OCI-LY3 (cell line): ENCODE data around the gene CEP120.

Source experiments
- H2AFZ ChIP-seq: fragments of 200-600, 300-600 bp; shearing (Covaris generic); 2 replicates; pipeline ENCODE4 v1.6.0; 2014; ENCODE audit warnings: antibody characterized with exemption, low read depth, low read length
- H3K27ac ChIP-seq: fragments of 200-600, 300-600 bp; sonication (generic); 2 replicates; pipeline ENCODE4 v1.5.1; 2014; ENCODE audit warnings: mild to moderate bottlenecking, low read length, moderate library complexity, mixed read lengths
- H3K27me3 ChIP-seq: fragments of 200-600, 300-600 bp; sonication (generic); 2 replicates; pipeline ENCODE4 v1.6.1; 2014; ENCODE audit warnings: low read depth, low read length, mixed read lengths
- H3K36me3 ChIP-seq: fragments of 200-600, 300-600 bp; sonication (generic); replicated peaks from 2 replicates; pipeline ENCODE3; 2014; ENCODE audit warnings: low read depth, low read length, mixed read lengths
- H3K4me1 ChIP-seq: fragments of 300-600, 200-600 bp; sonication (generic); 2 replicates; pipeline ENCODE4 v1.6.1; 2014; ENCODE audit warnings: low read length, mixed read lengths
- H3K4me2 ChIP-seq: fragments of 200-600, 300-600 bp; sonication (generic); 2 replicates; pipeline ENCODE4 v1.6.1; 2014; ENCODE audit warnings: low read length, mixed read lengths
- H3K4me3 ChIP-seq: fragments of 300-600, 200-600 bp; sonication (generic); 2 replicates; pipeline ENCODE4 v1.5.1; 2014; ENCODE audit warnings: antibody characterized with exemption, mild to moderate bottlenecking, low read length, moderate library complexity
- H3K79me2 ChIP-seq: fragments of 300-600, 200-600 bp; shearing (Covaris generic); 2 replicates; pipeline ENCODE4 v1.6.1; 2014; ENCODE audit warnings: mild to moderate bottlenecking, low read length, mixed read lengths
- H3K9ac ChIP-seq: fragments of 300-600, 200-600 bp; shearing (Covaris generic); 2 replicates; pipeline ENCODE4 v1.6.0; 2014; ENCODE audit warnings: mild to moderate bottlenecking, low read length, moderate library complexity
- H3K9me3 ChIP-seq: fragments of 200-600, 300-600 bp; shearing (Covaris generic); 2 replicates; pipeline ENCODE4 v1.6.1; 2014; ENCODE audit warnings: low read length, mixed read lengths; ENCODE audit not compliant: insufficient read depth
- H4K20me1 ChIP-seq: fragments of 200-600, 300-600 bp; sonication (generic); 2 replicates; pipeline ENCODE4 v1.6.1; 2016; ENCODE audit warnings: low read length, mixed read lengths; ENCODE audit not compliant: insufficient read depth
- CTCF ChIP-seq: fragments of 200-600, 300-600 bp; sonication (generic); IDR thresholded peaks from 2 replicates; pipeline ENCODE4 v1.5.1; 2014; ENCODE audit warnings: antibody characterized with exemption, low read length, low read depth
- EZH2phosphoT487 ChIP-seq: fragments of 200-600 bp; shearing (Covaris generic); IDR thresholded peaks from 2 replicates; pipeline ENCODE4 v1.6.1; 2018; ENCODE audit warnings: antibody characterized with exemption, mixed run types, low read depth

The CEP120 gene

GRCh38 chr5:123438902-123439301, 15.7 kb upstream of the CEP120 start:
- Histone ChIP-seq H3K27ac (no peak overlapping the region), H3K4me2 (no peak overlapping the region), H3K4me3 (no peak overlapping the region), H3K36me3 (no peaks in the 10 kb centered on the region), H3K4me1 (peaks cover 3% of the 10 kb centered on the region; the same call in 1 of the 2 replicates), H3K9me3 (no peaks in the 10 kb centered on the region), H3K27me3 (peaks cover 11% of the 10 kb centered on the region), H3K79me2 (no peaks in the 10 kb centered on the region), H4K20me1 (no peaks in the 10 kb centered on the region), H2AFZ (no peak overlapping the region), H3K9ac (no peak overlapping the region)
- TF ChIP-seq EZH2phosphoT487 (no peak), CTCF (no peak)

GRCh38 chr5:123438244-123438643, 15.0 kb upstream of the CEP120 start:
- Histone ChIP-seq H3K27ac (no peak overlapping the region), H3K79me2 (no peaks in the 10 kb centered on the region), H3K27me3 (peaks cover 10% of the 10 kb centered on the region; the same call in 1 of the 2 replicates), H3K4me1 (peaks cover 3% of the 10 kb centered on the region; the same call in 1 of the 2 replicates), H3K9me3 (no peaks in the 10 kb centered on the region), H3K4me2 (no peak overlapping the region), H2AFZ (no peak overlapping the region), H4K20me1 (no peaks in the 10 kb centered on the region), H3K36me3 (no peaks in the 10 kb centered on the region), H3K4me3 (no peak overlapping the region), H3K9ac (no peak overlapping the region)
- TF ChIP-seq CTCF, result no peak
- TF ChIP-seq EZH2phosphoT487, result no peak

- no peak overlapping the region for H3K4me3 ChIP-seq
- H3K4me1 ChIP-seq, result no peaks in the 10 kb centered on the region
- H2AFZ ChIP-seq, result no peak overlapping the region
- no peaks in the 10 kb centered on the region for H3K79me2 ChIP-seq
- no peak overlapping the region for H3K9ac ChIP-seq
- H3K36me3 ChIP-seq, result no peaks in the 10 kb centered on the region
- H3K27ac ChIP-seq, result no peak overlapping the region
- H3K9me3 ChIP-seq, result no peaks in the 10 kb centered on the region
- H3K4me2 ChIP-seq, result no peak overlapping the region
- peaks cover 10% of the 10 kb centered on the region; the same call in 1 of the 2 replicates for H3K27me3 ChIP-seq
- TF ChIP-seq EZH2phosphoT487 (no peak), CTCF (no peak)
- no peaks in the 10 kb centered on the region for H4K20me1 ChIP-seq
These were observed 13.0 kb upstream of the CEP120 start for GRCh38 chr5:123436201-123436600.

- Histone ChIP-seq H3K27ac (no peak overlapping the region), H4K20me1 (no peaks in the 10 kb centered on the region), H3K4me3 (no peak overlapping the region), H3K79me2 (no peaks in the 10 kb centered on the region), H3K36me3 (no peaks in the 10 kb centered on the region), H3K9ac (no peak overlapping the region), H3K4me2 (no peak overlapping the region), H2AFZ (no peak overlapping the region), H3K4me1 (no peaks in the 10 kb centered on the region), H3K27me3 (peaks cover 10% of the 10 kb centered on the region; the same call in 1 of the 2 replicates), H3K9me3 (no peaks in the 10 kb centered on the region)
- TF ChIP-seq EZH2phosphoT487, result no peak
- no peak for TF ChIP-seq CTCF
These were observed 11.6 kb upstream of the CEP120 start for GRCh38 chr5:123434796-123435195.
